Stimulated activated CD8-positive, alpha-beta memory T cell treated with anti-CD3 and anti-CD28 coated beads, Interleukin-12 subunit alpha, Interleukin-12 subunit beta, amount 100 ng/mL, for 24 hours (primary cell): ENCODE results near the gene EMC1.
"Not testable (repeated sequence)": the region's sequence is repeated elsewhere in the genome, so short reads cannot be mapped to it uniquely, and the experiment has no call there.

ENCODE experiments used
- DNase-seq: peaks from one replicate; pipeline ENCODE4 v3.0.0-alpha.2; 2020; ENCODE audit errors: extremely low read depth

EMC1 gene

DNA sequence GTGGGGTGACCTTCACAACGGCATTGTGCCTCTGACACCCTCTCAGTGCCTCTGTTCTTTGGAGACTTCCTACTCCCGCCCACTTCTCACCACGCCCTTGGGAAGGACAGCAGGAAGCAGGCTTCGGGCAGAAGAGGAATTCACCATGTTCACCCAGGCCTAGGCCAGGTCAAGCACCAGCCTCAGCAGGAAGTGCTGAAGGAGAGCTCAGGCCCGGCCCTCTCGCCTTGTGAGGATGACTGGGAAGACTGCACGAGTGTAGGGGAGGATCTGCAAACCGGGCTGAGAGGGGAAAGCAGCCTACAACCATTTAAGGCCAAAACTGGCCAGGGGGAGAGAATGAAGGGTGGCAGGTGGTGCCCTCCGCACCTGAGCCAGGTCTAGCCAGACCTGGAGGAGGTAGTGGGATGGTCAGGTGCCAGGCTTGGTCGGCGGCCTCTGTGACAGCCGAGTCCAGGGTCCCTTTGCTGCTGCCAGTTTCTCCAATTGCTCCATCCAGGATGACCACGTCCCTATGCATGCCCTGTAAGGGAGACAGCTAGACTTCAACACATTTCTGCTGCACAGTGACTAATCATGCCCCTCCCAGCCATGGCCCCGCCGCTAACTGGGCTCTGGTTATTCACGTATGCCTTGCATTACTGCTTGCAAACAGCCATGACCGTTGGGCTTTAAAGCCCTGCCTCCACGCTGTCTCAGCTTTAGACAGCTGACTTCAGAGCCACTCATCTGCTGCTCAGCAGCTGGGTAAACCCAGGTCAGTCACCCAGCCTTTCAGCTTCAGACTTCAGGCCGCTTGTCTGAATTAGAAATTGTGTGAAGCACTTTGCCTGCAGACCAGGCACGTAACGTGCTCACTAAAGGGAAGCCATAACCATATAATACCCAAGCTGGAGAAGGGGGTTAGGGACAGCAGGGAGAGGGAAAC is 9.2 kb upstream of the EMC1 start:
- DNase-seq: no peak

GRCh38 chr1:19258353-19258752 is 7.0 kb upstream of the EMC1 start:
- no peak for DNase-seq

DNA sequence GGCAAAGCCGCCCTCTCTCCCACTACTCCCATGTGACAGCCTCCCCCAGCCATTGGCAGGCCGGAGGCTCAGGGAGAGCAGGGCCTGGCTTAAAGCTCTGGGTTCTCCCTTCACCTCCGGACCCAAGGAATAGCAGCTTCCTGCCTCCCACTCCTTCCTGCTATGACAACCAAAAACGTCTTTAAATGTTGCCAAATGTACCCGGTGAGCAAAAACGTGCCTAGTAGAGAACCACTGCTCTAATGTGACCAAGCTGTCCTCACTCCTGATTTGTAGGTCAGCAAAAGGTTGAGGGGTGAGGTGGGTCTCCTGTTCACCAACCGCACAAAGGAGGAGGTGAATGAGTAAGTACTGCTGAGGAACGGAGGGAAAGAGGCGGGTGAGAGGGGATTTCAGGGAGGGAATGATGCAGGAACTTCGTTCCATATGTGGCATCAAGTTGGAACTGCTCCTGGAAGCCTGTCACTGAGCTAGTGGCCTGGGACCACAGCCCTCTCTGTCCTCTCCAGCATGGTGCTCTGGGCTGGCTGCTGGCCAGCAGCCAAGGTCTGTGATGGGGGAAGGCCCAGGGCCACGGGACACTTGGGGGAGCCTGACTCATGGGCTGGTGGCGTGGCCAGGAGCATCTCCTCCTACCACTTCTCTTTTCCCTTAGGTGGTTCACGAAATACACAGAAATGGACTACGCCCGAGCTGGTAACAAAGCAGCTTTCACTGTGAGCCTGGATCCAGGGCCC is 6.0 kb upstream of the EMC1 start:
- DNase-seq: no peak

- DNase-seq: not testable (repeated sequence)
Measured at GRCh38 chr1:19256301-19256700, 5.0 kb upstream of the EMC1 start.

DNA sequence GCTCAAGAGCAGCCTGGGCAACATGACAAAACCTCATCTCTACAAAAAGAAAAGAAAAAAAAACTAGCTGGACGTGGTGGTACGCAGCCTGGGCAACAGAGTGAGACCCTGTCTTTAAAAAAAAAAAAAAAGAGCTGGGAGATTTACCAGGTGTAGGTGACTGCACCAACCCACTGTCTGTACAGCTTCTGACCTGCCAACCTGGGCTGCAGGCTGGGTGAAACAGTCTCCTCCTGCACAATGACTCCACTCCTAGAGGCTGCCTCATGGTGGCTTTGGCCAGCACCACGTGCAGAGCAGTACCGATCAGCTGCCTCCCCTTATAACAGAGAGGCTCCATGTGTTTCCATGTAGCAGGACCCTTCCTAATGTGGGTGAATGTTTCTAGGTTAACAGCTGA is 4.0 kb upstream of the EMC1 start:
- DNase-seq: no peak

GRCh38 chr1:19254416-19254815 is 3.1 kb upstream of the EMC1 start:
- DNase-seq: no peak

DNA sequence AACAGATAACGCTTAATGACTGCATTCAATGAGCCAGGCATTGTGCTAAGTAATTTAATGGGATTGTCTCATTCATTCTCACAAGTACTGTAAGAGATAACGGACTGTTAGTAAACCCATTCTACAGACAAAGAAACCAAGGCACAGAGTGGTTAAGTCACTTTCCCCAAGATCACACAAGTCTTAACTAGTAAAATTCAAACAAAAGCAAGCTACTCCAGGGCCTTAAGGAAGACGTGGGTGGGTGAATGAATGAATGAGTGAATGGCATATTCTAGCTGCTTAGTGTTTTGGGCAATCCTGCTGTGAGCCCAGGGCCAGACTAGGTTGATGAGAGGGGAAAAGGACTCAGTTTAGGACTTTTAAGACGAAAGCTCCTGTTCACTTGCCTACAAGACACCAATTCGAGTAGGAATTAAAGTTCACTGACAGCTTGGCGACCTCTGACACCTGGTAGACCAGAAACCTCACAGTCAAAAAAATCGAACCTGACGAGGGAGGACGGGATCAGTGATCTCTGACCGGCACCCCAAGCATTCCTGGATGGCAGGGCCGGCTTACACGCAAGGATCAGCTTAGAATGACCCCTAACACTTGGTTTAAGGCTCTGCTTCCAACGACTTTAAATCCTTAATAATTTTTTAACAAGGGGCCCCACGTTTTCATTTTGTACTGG is 557 bp downstream of the EMC1 start:
- DNase-seq: no peak

- no peak for DNase-seq
Measured at GRCh38 chr1:19240673-19241538, 10.4 kb downstream of the EMC1 start.

GRCh38 chr1:19239876-19240275 is 11.4 kb downstream of the EMC1 start:
- no peak for DNase-seq

DNA sequence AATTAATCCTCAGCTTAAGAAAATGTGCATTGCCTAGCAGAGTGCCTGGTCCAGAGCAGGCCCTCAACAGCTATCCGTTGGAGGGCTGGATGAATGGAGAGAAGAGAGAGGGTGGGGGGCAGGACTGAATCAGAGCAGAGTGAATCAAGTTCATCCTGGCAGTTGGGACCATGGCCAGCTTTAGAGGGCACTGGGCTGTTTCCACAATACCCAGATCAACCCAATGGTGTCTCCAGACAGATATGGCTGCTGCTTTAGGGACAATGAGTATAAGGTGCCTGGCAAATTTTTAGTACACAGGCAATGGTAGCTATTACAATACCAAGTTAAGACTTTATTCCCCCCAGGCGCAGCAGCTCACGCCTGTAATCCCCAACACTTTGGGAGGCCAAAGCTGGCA is 17.1 kb downstream of the EMC1 start:
- DNase-seq: no peak

DNA sequence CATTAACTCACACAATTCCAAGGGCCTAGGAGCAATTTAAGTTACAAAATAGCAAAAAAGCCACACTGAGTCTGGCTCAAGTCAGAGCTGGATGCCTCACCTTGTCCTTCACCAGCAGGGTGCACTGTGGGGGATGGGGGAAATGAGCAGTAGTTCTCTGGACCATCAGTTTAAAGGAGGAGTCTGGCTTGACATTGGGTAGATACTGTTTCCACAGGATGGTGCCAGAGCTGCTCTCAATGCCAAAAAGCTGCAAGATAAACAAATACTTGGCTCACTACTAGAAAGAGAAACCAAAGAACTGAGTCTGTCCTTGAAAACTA is 18.8 kb downstream of the EMC1 start:
- no peak for DNase-seq

GRCh38 chr1:19231736-19232523 is 19.4 kb downstream of the EMC1 start:
- DNase-seq: not testable (repeated sequence)

- no peak for DNase-seq
Measured at GRCh38 chr1:19229828-19230325, 21.4 kb downstream of the EMC1 start.

DNA sequence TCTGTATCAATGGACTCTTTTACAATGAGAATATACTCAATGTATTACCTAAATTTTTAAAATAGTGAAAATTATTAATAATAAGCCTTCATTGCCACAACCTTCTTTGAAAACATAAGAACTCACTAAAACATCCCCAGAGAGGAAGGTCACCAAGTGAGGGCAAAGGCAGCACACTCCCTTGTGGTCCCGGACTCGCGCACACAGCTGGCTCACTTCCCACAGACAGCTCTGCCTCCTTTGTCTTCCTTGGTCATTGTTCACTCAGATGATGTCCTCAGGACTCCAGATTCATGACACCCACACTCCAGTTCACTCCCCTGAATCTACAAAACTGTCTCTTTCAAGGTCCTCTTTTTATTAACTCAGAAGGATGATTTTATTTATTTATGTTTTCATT is 22.1 kb downstream of the EMC1 start:
- no peak for DNase-seq

DNA sequence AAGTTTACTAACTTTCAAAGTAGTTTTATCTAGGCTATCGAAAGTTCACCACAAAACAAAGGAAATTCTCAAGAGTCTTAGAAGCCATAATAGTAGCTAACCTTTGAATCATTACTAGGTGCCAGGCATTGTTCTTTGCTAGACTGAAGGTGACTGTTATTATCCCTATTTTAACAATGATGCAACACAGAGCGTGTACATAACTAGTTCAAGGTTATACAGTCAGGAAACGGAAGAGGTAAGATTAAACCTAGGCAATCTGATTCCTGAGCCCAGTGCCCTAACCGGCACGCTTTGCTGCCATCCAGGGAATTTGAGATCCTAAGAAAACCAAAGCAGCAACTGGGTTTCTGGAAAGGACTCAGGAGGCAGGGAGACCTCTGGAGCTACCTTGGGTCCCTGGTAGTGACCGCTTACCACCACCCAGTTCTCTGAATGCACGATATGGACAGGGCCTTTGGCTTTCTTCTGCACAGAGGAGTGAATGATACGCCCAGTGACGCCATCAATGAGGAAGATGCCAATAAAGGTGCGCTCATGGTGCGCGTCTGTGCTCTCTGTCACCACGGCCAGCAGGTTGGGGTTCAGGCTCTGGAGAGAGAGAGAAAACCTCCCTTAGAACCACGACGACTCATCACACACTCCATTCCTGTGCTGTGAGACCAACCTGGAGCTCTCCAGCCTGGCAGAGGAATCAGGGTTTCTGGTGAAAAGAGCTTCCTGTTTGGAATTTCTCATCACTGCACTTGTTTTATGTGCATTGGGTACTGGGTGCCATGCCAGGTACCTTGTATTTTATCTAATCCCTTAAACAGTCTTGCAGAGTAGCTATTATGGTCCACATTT is 28.1 kb downstream of the EMC1 start:
- DNase-seq: no peak

- no peak for DNase-seq
Measured at GRCh38 chr1:19222573-19222972, 28.8 kb downstream of the EMC1 start.

GRCh38 chr1:19220991-19221390 is 30.3 kb downstream of the EMC1 start:
- DNase-seq: no peak

- no peak for DNase-seq
Measured at GRCh38 chr1:19220080-19220846, 31.1 kb downstream of the EMC1 start.

DNA sequence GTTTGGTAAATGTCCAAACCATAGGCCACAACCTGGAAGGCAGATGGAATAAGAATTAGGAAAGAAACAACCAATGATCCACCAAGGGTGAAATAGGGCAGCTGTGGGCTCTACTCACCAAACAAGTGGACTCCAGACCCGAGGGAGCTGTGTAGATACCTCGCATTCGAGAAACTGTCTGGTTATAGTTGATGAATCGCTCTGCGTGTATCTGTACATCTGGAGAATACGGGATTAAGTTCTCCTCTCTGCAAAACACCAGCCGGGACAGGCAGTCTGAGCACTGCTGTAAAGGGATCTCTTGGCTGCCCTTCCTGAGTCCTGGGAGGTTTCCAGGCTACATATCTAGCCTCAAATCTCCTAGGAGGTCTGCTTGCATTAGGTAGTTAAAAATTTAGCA is 31.9 kb downstream of the EMC1 start:
- DNase-seq: no peak
